Esophagus muscularis mucosa (tissue), 2 donors: ENCODE measurements around the gene ENOPH1.
"Not testable (repeated sequence)": the region's sequence is repeated elsewhere in the genome, so short reads cannot be mapped to it uniquely, and the experiment has no call there.

Experiments
- EP300 ChIP-seq: sonication (generic); formaldehyde crosslinking; IDR thresholded peaks from one replicate; pipeline ENCODE4 v1.6.1; 2017; ENCODE audit warnings: antibody characterized with exemption
- POLR2A ChIP-seq: fragments of 450-650 bp; IDR thresholded peaks from one replicate; pipeline ENCODE4 v1.6.1; 2017; ENCODE audit warnings: antibody characterized with exemption, moderate library complexity, mild to moderate bottlenecking, low read depth

GRCh38 chr4:82390061-82390460 is 40.3 kb upstream of the ENOPH1 start:
- TF ChIP-seq EP300, POLR2A: not testable (repeated sequence)
